Stimulated activated memory B cell treated with anti-CD40 and anti-IgM and Interleukin-4, amounts not matched to agents 10 μg/mL and 1 μg/mL and 100 μg/mL, for 72 hours (primary cell): ENCODE measurements around the gene SIX3.
A peak's percentile ranks its signal among the peaks of the same experiment; 100 is the strongest.

ENCODE experiments used
- ATAC-seq: fragments of 150-1000 bp; cut with Tn5 transposase; 2 replicates; pipeline ENCODE4 v1.10.0; 2021
- H3K27ac Mint-ChIP-seq: one replicate; pipeline ENCODE4 v1.8.0; 2022; ENCODE audit warnings: mild to moderate bottlenecking, mixed read lengths
- H3K27me3 Mint-ChIP-seq: one replicate; pipeline ENCODE4 v1.8.0; 2022; ENCODE audit warnings: mixed read lengths
- H3K36me3 Mint-ChIP-seq: one replicate; pipeline ENCODE4 v1.8.0; 2022; ENCODE audit warnings: mixed read lengths
- H3K4me1 Mint-ChIP-seq: one replicate; pipeline ENCODE4 v1.8.0; 2022; ENCODE audit warnings: mixed read lengths
- H3K4me3 Mint-ChIP-seq: one replicate; pipeline ENCODE4 v1.8.0; 2022; ENCODE audit warnings: mild to moderate bottlenecking, moderate library complexity, mixed read lengths
- H3K9me3 Mint-ChIP-seq: one replicate; pipeline ENCODE4 v1.8.0; 2022; ENCODE audit warnings: mixed read lengths

SIX3 gene

DNA sequence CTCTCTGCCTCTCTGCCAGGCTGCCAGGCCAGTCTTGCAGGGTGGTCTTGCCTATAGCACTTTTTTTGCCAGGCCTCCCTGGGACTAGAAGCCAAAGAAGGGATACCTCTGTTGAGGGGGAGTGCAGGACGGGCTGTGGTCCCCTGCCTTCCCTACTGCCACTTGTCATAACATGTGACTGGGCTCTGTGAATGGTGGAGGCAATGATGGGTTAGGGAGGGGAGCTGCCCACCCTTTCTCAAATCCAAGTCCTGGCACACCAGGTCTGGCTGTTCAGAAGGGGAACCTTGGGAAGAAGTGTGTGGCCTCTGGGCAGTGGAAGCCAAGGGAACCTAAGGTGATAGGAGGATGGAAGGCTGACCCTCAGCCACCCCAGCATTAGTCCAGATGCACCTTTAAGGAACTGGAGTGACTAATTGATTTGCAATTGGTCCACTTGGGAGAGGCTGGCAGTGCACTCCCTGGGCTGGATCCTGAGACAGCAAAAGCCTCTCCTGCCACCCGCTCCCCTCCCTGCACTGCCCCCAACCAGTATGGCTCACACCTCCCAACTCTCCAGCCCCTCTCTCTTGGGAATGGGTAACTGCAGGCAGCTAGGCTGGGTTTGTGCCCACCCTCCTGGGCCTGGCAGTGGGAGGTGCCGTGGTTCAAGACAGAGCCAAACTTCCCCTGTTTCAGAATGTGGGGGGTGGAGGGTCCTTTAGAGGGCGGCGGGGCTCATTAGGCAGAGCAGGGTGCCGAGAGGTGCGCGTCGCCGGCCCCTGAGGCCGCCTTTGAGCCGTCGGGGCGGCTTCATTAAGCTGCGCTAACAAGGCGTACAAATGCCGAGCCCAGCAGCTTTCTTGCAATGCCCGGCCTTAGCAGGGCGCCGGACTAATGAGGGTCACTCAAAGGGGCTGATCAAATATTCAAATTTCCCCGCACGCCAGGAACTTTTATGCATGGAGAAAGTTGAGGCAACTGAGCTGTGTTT lies 4.5 kb upstream of the SIX3 start:
- no peak for ATAC-seq
- H3K9me3 Mint-ChIP-seq, result no peaks in the 10 kb centered on the region
- H3K4me3 Mint-ChIP-seq, result peak overlapping the region; percentile 38
- H3K27me3 Mint-ChIP-seq, result peaks cover 95% of the 10 kb centered on the region
- peaks cover 50% of the 10 kb centered on the region for H3K4me1 Mint-ChIP-seq
- no peak overlapping the region for H3K27ac Mint-ChIP-seq
- H3K36me3 Mint-ChIP-seq, result no peaks in the 10 kb centered on the region

DNA sequence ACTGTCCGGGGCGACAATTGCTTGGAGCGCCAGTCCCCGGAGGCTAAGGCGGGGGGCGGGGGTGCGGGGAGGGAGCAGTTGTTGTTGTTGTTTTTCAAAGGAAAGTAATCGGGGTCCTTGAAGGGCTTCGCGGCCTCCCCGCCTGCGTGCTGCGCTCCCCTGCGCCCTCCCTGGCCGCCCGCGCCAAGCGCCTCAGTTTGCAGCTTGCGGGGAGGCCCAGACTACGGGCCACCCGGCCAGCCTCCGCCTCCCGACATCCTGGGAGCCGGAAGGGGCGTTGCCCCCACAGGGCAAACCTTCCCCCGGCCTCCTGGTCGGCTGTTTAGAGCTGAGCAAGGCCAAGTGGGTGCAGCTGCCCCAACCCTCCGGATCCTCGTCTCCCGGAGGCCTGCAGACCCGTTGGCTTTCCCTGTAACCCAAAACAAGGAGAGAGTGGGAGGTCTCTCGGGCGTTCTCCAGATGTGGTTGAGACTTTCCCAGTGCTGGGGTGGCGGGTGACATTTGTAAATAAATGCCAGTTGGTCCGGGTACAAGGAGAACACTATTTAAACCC lies 3.7 kb upstream of the SIX3 start:
- Mint-ChIP-seq H3K36me3 (no peaks in the 10 kb centered on the region), H3K9me3 (no peaks in the 10 kb centered on the region), H3K4me3 (peak overlapping the region; percentile 39), H3K27me3 (peaks cover 95% of the 10 kb centered on the region), H3K27ac (no peak overlapping the region), H3K4me1 (peaks cover 57% of the 10 kb centered on the region)
- ATAC-seq, result no peak

DNA sequence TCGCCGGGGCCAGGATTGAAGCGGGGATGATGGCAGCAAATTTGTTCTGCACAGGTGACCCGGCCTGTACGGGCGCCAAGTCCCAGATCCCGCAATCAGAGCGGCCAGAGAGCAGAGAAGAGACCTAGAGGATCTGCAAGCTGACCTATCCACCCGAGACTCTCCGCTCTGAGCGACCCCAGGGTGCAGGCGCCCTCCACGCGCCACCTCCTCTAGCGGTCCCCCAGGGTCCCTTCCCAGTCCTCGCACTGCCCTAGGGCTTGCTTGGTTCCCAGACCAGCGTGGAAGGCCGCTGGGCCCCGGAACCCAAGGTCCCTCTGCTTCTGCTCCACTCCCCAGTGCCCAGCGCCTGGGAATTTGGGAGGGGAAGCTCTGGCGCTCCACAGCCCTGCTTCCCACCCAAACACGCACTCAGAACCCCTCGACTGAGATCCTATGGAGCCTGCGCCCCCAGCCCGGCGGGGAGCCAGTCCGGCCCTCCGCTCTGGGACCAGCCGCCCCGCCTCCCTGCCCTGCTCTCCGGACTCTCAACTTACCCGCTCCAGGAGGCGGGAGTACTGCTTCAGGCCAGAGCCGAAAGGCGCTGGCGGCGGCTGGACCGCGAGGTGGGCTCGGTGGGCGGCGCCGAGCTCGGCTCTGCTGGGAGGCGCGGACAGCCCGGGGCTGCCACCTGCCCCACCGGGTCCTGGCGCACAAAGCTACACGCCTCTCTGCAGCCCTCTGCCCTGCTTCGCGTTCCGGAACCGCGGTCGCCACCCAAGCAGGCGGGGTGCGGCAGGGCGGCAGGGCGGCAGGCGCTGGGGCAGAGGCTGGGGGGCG lies 3.0 kb upstream of the SIX3 start:
- Mint-ChIP-seq H3K27me3 (peaks cover 95% of the 10 kb centered on the region), H3K27ac (no peak overlapping the region), H3K36me3 (no peaks in the 10 kb centered on the region), H3K9me3 (no peaks in the 10 kb centered on the region), H3K4me1 (peaks cover 63% of the 10 kb centered on the region), H3K4me3 (peak overlapping the region; percentile 26)
- no peak for ATAC-seq

DNA sequence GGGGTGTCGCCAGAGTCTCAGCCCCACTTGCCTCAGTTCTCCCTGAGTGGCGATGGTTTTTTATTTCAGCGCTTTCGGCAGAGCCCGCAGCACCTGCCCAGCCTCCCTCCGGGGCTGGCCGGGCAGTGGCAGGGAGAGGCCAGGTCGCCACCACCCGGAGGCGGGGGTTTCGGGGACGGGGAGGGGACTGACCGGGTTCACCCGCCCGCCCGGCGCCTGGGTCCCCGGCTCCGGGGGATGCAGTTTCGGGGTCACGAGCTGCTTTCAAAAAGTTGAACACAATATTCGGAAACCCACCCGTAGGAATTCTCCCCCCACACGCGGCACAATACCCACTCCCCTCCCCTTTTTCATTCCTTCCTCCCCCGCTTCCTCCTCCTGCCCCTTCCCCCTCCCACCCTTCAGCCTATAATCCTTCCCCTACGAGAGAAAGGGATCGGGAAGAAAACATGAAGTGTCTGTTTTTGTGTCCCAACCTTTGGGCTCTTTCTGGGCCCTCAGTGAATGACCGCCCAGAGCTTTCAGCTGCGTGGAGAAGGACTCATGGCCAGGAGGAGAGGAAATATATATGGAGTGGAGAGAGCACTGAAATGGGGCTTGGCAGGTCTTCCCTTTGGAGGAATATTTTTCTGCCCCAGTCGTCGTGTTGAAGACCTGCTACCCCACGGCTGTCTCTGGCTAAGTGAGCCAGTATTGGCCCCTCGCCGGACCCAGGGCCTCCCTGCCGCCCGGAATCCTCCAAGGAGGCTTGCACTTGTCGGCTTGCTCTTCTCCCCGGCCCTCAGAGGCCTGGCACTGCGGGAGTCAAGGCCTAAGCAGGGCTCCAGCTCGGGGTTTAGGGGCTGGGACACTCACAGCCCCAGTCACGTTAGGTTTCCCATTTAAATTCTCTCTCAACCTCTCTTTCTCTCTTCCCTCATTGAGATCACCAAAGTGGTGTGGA lies 2.1 kb upstream of the SIX3 start:
- Mint-ChIP-seq H3K27ac (no peak overlapping the region), H3K27me3 (peaks cover 95% of the 10 kb centered on the region), H3K9me3 (no peaks in the 10 kb centered on the region), H3K36me3 (no peaks in the 10 kb centered on the region), H3K4me3 (no peak overlapping the region), H3K4me1 (peaks cover 64% of the 10 kb centered on the region)
- ATAC-seq, result no peak

DNA sequence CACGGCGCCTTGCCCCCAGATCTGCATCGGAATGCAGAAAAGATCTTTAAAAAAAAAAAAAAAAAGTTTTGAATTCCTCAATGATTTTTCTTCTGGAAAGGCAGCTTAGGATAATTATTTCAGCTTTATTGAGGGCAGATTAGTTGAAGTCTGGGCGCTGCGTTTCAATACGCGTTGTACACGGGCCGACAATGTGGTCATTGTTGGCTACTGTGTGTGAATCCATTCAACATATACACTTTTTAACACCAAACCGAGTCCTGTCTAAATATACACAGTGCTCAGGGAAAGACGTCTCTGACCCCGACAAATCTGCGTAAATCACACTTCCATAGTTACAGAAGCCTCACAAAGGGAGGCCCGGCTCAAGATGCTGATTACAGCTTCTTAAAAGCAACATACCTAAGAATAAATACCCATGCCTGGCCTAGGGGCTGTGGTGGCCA lies 1.4 kb upstream of the SIX3 start:
- no peak for ATAC-seq
- Mint-ChIP-seq H3K27me3 (peaks cover 95% of the 10 kb centered on the region), H3K4me1 (peaks cover 67% of the 10 kb centered on the region), H3K27ac (no peak overlapping the region), H3K36me3 (no peaks in the 10 kb centered on the region), H3K4me3 (no peak overlapping the region), H3K9me3 (peaks cover 3% of the 10 kb centered on the region)

DNA sequence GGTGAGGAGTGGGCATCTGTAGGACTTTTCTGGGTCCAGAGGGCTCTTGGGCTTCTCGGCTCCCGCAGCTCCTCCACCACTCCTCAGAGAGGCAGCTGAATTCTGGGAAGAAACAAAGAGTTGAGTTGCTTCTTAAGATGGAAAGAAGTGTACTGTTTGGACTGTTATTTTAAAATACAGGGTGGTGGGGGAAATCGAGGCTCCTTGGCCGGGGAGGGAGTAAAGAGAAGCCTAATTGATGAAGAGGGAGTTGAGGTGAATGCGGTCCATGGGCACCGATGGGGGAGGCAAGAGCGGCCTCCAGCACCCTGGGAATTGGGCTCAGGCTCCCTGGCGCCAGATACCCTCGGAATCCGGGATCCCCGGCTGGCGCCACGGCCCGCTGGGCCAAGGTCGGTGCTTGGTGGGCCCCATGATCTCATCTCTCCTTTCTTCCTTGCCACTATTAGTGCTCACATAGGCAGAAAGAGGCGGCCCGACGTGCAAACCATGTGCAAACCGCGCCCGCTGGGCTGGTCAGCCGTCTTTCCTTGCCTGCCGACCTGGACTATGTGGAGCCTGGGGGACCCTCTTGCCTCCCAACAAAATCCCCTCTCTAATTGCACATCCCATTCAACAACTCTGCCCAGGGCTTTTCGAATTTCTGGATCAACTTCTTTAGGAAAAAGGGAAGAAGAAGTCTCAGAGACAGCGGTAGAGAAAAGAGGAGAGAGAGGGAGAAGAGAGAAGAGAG lies 604 bp upstream of the SIX3 start:
- no peak overlapping the region for H3K27ac Mint-ChIP-seq

DNA sequence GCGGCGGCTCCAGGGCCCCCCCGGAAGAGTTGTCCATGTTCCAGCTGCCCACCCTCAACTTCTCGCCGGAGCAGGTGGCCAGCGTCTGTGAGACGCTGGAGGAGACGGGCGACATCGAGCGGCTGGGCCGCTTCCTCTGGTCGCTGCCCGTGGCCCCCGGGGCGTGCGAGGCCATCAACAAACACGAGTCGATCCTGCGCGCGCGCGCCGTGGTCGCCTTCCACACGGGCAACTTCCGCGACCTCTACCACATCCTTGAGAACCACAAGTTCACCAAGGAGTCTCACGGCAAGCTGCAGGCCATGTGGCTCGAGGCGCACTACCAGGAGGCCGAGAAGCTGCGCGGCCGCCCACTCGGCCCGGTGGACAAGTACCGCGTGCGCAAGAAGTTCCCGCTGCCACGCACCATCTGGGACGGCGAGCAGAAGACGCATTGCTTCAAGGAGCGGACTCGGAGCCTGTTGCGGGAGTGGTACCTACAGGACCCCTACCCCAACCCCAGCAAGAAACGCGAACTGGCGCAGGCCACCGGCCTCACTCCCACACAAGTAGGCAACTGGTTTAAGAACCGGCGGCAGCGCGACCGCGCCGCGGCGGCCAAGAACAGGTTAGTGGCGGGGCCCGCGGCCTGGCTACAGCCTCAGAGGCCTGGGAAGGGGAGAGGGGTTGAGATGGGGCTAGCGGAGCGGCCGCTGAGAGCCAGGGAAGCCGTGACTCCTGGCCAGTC lies 965 bp downstream of the SIX3 start:
- ATAC-seq, result no peak
- Mint-ChIP-seq H3K36me3 (no peaks in the 10 kb centered on the region), H3K27me3 (peaks cover 95% of the 10 kb centered on the region), H3K9me3 (peaks cover 3% of the 10 kb centered on the region), H3K4me1 (peaks cover 53% of the 10 kb centered on the region), H3K4me3 (peak overlapping the region; percentile 6), H3K27ac (no peak overlapping the region)

More for the DNA sequence above, 604 bp upstream of the SIX3 start:
- Mint-ChIP-seq H3K4me1 (peaks cover 62% of the 10 kb centered on the region), H3K27me3 (peaks cover 95% of the 10 kb centered on the region), H3K36me3 (no peaks in the 10 kb centered on the region), H3K4me3 (peak overlapping the region; percentile 74), H3K9me3 (peaks cover 3% of the 10 kb centered on the region)
- ATAC-seq, result no peak

DNA sequence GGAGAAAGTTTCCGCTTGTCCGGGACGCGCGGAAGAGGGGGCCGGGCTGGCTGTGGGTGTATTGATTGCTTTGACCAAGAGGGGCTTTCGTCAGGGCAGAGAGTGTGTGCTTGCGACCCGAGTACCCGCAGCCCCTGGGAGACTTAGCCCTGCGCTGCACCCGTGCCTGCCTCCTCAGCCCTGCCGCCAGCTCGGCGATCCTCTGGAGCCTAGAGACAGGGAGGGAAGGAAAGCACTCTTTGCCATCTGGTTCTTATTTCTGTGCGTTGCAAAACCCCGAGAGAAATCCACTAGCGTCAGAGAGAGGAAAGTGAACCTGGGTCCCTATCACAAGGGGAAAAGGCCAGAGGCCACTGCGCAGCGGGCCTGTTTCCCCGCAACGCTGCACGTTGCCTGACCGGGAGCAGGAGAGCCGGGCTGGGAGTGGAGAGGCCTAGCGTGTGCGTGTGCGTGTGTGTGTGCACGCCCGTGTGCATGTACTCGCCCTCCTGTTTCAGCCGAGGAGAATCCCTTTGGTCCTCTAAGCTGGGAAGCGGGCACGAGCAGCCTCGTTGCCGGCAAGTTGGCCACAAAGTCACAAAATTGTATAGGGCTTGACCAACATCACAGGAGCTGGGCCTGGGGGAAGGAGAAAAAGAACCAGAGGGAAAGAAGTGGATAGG lies 1.7 kb downstream of the SIX3 start:
- ATAC-seq, result no peak
- Mint-ChIP-seq H3K9me3 (peaks cover 3% of the 10 kb centered on the region), H3K27me3 (peaks cover 95% of the 10 kb centered on the region), H3K36me3 (no peaks in the 10 kb centered on the region), H3K4me3 (peak overlapping the region; percentile 6), H3K4me1 (peaks cover 51% of the 10 kb centered on the region), H3K27ac (no peak overlapping the region)

DNA sequence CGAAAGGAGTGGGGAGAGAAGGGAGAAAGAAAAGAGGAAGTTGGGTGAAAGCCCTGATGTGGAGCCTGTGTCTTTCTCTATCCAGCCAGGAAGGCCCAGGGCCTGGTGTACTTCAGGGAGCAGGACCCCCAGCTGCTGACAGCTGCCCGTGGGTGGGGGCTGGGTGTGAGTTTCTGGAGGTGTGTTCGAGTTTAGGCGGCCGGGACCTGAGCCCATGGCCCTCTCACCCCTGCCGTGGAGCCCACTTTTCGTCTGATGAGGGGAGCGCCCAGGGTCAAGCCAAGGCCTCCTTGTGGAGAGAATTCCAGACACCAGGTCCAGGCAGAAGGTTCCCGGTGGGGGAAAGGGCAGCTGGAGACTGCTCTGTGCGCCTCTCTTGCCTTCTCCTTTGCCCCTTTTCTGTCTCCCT lies 2.2 kb downstream of the SIX3 start:
- Mint-ChIP-seq H3K36me3 (no peaks in the 10 kb centered on the region), H3K27me3 (peaks cover 95% of the 10 kb centered on the region), H3K27ac (no peak overlapping the region), H3K4me3 (peak overlapping the region; percentile 14), H3K9me3 (peaks cover 3% of the 10 kb centered on the region), H3K4me1 (peaks cover 46% of the 10 kb centered on the region)
- no peak for ATAC-seq

DNA sequence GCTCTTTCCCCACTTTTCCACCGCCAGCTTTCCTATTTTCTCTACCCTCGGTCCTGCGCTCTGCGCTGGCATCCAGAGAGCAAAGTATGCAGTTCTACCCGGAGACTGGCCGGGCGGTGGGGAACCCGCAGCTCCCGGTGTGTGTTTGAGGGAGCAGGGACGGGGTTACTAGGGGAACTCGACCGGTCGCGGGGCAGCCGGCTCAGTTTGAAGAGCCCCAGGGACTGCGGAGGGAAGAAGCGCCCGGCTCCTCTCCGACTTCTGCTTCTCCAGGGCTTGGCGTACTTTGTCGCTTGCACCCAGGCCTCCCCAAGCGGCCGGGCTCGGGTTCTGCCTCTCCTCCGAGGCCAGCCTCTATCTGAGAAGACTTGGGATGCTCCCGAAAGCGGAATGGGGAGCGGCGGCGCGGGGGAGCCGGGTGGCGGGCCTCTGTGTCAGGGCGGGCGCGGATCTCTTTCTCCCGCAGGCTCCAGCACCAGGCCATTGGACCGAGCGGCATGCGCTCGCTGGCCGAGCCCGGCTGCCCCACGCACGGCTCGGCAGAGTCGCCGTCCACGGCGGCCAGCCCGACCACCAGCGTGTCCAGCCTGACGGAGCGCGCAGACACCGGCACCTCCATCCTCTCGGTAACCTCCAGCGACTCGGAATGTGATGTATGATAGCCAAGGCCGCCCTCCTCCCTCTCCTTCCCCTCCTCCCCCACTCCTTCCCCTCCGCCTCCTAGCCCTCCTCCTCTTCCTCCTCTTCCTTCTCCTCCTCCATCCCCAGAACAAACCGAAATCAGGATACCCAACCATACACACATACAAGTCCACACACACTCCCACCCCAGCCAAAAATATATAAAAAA lies 2.8 kb downstream of the SIX3 start:
- Mint-ChIP-seq H3K4me3 (peak overlapping the region; percentile 61), H3K27me3 (peaks cover 100% of the 10 kb centered on the region)

DNA sequence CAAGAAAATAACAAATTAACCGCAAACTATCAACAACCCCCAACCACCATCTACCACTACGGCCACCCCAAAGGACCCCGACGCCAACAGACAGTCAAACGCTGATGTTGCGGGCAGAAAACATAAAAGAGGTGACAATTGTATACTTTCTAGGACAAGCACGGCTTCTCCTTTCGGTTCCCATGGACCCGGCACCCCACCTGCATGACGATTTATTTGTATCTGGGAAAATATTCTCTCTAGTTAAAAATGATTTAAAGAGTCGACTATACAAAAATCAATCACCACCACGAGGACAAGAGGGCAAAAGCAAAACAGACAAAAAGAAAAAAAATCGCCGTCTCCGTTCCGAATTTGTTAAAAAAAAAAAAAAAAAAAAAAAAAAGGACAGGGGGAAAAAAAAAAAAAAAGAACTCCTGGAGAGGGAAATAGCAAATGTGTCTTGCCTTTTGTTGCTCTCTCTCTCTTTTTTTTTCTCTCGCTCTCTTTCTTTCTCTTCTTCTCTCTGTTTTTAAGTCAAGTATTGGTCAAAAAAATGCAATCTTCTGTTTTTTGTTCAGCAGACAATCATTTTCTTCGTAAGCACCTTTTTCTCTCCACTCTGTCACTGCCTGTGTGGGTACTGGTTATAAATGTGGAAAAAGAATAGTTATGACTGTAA lies 3.6 kb downstream of the SIX3 start:
- Mint-ChIP-seq H3K9me3 (peaks cover 3% of the 10 kb centered on the region), H3K36me3 (no peaks in the 10 kb centered on the region), H3K4me3 (peak overlapping the region; percentile 61), H3K27me3 (peaks cover 100% of the 10 kb centered on the region), H3K4me1 (peaks cover 56% of the 10 kb centered on the region), H3K27ac (no peak overlapping the region)
- no peak for ATAC-seq

More for the DNA sequence above, 2.8 kb downstream of the SIX3 start:
- Mint-ChIP-seq H3K4me1 (peaks cover 52% of the 10 kb centered on the region), H3K27ac (no peak overlapping the region), H3K36me3 (no peaks in the 10 kb centered on the region), H3K9me3 (peaks cover 3% of the 10 kb centered on the region)
- no peak for ATAC-seq
